Stimulated activated CD4-positive, alpha-beta T cell treated with anti-CD3 and anti-CD28 coated beads, TNF-alpha, amount 100 ng/mL, for 1 hour (primary cell): ENCODE measurements around the gene DCAF11.
A peak's percentile ranks its signal among the peaks of the same experiment; 100 is the strongest.
"Not testable (repeated sequence)": the region's sequence is repeated elsewhere in the genome, so short reads cannot be mapped to it uniquely, and the experiment has no call there.

Experiments
- DNase-seq, 3 donors: peaks; one replicate each; pipeline ENCODE4 v3.0.0-alpha.2; 2020; ENCODE audit warnings: low read depth in 3 of 3, low spot score in 1 of 3

Gene DCAF11

GRCh38 chr14:24095271-24096068 lies 19.1 kb upstream of the DCAF11 start:
- DNase-seq = peak in 1 of 3 donors; percentile 43

DNA sequence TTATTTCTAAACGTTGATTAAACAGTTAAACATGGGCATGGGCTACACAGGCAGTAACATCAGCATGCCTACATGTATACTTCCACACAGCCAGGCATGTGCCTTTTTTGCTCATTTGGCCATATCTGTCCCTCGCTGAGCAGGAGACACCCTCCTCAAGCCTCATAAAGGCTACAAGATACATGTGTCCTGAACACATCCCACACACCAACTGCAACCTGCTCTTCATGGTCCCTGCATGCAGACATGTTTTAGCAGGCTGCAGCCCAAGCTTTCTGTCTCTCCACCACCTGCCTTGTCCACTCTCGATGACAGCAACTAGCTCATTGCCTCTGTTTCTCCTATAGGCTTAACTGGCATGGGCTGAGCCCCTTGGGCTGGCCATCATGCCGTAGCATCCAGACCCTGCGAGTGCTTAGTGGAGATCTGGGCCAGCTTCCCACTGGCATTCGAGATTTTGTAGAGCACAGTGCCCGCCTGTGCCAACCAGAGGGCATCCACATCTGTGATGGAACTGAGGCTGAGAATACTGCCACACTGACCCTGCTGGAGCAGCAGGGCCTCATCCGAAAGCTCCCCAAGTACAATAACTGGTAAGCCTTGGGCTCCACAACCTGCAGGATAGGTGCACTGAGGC lies 17.9 kb upstream of the DCAF11 start:
- DNase-seq = no peak

DNA sequence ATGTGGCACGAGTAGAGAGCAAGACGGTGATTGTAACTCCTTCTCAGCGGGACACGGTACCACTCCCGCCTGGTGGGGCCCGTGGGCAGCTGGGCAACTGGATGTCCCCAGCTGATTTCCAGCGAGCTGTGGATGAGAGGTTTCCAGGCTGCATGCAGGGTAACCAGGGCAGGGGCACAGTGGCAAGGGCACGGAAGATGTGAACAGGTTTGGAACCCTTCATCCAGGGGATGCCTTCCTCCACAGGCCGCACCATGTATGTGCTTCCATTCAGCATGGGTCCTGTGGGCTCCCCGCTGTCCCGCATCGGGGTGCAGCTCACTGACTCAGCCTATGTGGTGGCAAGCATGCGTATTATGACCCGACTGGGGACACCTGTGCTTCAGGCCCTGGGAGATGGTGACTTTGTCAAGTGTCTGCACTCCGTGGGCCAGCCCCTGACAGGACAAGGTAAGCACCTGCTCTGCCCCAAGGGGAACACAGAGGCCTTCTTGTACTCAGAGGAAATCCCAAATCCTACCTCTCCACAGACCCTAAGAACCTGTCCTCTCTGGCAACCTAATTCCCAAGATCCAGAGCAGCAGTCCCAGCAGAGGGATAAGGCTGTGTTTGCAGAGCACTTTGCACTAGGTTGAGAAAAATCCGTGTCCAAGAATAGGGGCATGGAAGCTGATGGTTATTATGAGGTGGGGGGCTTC lies 16.2 kb upstream of the DCAF11 start:
- no peak for DNase-seq

DNA sequence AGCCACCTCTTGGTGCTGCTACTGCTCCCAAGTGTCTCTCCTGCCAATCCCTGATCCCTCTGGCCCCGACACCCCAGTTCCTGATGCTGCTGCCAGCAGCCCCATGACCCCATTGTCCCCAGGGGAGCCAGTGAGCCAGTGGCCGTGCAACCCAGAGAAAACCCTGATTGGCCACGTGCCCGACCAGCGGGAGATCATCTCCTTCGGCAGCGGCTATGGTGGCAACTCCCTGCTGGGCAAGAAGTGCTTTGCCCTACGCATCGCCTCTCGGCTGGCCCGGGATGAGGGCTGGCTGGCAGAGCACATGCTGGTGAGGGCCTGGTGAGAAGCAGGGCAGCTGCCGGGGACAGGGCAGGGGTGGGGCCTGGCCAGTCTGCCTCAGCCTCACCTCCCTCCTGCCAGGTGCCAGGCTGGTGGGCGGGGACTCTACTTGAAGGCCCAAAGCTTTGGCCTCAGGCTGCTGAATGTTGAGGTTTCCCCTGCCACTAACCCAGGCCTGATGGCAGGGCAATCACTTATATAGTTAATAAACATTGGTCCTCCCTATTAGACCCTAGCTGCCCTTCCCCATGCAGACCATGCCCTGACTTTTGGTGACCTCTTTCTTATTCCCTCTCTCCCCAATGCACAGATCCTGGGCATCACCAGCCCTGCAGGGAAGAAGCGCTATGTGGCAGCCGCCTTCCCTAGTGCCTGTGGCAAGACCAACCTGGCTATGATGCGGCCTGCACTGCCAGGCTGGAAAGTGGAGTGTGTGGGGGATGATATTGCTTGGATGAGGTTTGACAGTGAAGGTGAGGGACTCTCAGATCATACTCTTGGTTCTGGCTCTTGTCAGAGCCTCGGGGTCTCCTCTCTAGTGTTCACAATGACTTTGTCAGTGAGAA lies 15.4 kb upstream of the DCAF11 start:
- no peak for DNase-seq

DNA sequence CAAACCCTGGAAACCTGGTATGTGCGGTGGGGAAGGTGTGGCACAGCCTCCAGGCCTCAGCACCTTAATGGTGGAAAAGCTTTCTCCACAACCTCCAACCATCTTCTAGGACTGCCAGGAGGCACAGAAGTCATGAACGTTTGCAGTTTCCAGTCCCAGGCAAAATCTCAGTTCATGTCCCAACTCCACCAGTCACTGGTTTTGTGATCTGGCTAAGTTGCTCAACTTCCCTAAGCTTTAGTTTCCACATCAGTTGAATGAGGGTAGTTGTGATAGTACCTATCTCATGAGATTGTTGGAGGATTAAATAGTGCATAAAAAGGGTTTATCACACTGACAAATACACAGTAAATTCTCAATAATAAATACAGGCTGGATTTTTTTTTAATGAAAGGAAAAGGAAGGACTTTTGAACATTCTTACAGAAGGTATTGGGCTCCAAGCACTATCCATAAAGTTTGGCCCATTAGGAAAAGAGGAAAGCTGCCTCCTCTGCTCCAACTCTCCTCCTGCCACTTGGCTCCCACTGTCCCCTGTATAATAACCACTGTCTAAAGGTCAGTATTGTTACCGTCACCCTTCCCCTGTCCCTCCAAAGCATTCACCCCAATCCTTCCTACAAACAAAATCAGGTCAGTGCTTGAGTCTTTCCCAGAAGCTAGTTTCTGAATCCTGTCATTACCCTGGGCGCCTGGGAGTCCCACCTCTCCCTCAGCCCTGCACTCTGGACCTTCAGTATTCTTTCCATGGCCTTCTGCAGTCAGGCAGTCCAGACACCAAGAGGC lies 14.2 kb upstream of the DCAF11 start:
- no peak for DNase-seq

GRCh38 chr14:24100982-24101494 lies 13.5 kb upstream of the DCAF11 start:
- DNase-seq = no peak

GRCh38 chr14:24102357-24103048 lies 12.1 kb upstream of the DCAF11 start:
- DNase-seq = no peak

GRCh38 chr14:24103451-24103850 lies 11.1 kb upstream of the DCAF11 start:
- DNase-seq = no peak

DNA sequence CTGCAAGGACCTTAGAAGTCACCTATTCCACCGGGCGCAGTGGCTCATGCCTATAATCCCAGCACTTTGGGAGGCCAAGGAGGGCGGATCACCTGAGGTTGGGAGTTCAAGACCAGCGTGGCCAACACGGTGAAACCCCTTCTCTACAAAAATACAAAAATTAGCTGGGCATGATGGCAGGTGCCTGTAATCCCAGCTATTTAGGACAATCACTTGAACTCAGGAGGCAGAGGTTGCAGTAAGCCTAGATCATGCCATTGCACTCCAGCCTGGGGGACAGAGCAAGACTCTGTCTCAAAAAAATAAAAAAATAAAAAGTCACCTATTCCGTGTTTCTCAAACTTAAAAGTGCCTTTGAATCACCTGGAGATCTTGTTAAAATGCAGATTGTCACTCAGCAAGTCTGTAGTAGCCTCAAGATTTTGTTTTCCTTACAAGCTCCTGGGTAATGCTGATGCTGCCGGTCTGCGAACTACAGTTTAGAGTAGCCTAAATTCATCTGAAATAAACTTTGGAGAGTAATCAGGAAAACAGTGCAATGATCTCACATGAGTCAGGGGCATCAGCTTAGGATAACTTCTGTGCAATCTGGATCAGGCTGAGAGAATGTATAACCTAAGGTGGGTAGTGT lies 8.9 kb upstream of the DCAF11 start:
- not testable (repeated sequence) for DNase-seq

DNA sequence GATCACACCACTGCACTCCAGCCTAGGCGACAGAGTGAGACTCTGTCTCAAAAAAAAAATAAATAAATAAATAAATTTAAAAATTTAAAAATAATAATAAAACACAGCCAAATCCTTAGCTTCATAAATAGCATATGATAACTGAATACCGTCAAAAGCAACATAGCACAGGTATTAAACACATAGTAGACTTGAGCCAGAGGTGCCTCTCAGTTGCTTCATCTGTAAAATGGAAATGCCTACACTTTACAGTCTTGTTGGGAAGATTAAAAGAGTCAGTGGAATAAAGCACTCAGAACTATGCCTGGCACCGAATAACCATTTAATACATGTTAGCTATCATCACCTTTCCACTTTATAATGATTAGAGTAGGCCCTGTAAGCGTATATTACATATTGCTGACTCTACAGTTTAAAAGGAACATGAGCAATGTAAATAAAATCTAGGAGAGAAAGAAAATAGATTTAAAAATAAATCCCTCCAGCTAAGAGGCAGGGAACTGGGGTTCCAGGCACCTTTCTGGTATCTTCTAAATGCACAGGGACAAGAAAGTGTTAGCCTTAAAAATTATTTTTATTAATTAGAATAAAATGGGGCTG lies 7.8 kb upstream of the DCAF11 start:
- DNase-seq = no peak

DNA sequence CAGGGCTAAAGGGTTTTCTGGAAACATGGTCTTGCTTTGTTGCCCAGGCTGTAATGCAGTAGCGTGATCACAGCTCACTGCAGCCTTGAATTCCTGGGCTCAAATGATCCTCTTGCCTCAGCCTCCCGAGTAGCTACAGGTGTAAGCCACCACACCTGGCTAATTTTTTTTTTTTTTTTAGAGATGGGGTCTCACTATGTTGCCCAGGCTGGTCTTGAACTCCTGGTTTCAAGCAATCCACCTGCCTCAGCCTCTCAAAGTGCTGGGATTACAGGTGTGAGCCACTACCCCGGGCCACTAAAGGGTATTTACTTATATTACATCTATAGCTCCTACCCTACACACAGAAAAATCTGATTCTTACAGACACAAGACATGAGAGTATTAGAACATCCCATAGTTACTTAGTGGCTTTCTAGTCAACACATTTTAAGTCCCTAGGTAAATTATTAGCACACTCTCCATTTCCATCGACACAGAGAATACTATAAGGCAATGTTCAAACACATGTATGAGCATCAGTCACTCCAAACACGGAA lies 6.2 kb upstream of the DCAF11 start:
- DNase-seq = no peak

DNA sequence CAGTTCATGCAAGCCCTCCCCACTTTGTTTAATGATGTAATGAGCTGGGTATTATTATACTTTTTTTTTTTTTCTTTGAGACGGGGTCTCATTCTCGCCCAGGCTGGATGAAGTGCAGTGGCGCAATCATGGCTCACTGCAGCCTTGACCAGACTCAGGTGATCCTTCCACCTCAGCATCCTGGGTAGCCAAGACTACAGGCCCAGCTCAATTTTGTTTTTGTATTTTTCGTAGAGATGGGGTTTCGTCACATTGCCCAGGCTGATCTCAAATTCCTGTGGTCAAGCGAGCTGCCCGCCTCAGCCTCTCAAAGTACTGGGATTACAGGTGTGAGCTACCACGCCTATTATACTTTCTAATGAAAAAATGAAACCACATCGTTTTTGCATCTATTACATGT lies 4.5 kb upstream of the DCAF11 start:
- DNase-seq = no peak

DNA sequence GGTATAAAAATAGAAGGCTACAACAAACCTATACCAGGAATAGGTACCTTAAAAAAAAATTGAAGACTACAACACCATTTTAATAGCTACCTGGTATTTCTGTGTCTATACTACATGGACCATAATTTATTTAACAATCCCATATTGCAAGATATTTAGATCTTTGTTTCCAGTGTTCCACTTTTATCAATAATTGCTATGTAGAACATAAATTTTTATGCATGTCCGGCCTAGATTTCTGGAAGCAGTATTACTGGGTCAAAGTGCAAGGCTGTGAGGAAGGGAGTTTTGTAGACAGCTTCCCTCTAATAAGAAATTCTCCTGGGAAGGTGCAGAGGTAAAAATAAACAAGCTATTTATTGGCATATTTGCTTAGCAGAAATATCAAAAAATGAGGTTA lies 4.1 kb upstream of the DCAF11 start:
- DNase-seq = no peak

GRCh38 chr14:24113379-24113800 lies 1.2 kb upstream of the DCAF11 start:
- DNase-seq = no peak

- peak; percentile 43 to 56 (median 43) for DNase-seq
Observed at GRCh38 chr14:24113801-24114531, 611 bp upstream of the DCAF11 start.

- no peak for DNase-seq
Observed at GRCh38 chr14:24115422-24116127, 998 bp downstream of the DCAF11 start.
